ENCODE results near the gene SLAMF6.

SLAMF6 gene

DNA sequence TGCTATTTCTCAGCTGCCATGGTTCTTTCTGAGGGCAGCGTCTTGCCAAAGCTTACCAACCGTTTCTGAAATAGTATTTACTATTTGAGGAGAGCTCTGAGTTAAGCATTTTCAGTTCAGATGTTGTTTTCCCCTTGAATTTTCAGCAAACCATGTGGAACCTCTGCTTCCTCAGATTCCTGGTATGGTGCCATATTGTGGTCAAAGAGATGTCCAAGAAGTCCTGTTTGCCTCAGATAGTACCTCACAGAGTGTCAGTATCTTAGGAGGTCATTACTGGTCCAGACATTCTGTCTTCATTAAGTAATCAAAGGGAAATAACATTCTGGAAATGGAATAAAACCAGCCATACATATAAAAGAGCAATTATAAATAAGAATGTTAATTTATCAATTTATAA is 86.1 kb downstream of the SLAMF6 start:
- peaks cover 7% of the 10 kb centered on the region; the same call in 1 of the 2 replicates for H3K9me3 ChIP-seq (ENCODE audit: control insufficient read depth, insufficient read depth, low read length)
- no peaks in the 10 kb centered on the region for H3K79me2 ChIP-seq (ENCODE audit: control insufficient read depth, low read length)
- peaks cover 50% of the 10 kb centered on the region for H3K4me1 ChIP-seq (ENCODE audit: control insufficient read depth, low read length)
- H3F3A ChIP-seq (ENCODE audit: control insufficient read depth, insufficient read depth), result peaks cover 9% of the 10 kb centered on the region; the same call in 1 of the 2 replicates
- no peaks in the 10 kb centered on the region for H4K20me1 ChIP-seq (ENCODE audit: control insufficient read depth, insufficient read depth, low read depth, low read length)
- no peak overlapping the region for H3K27ac ChIP-seq (ENCODE audit: low read depth, low read length)
- no peak for TF ChIP-seq EZH2phosphoT487 (IDR thresholded peaks at IDR 0.05; ENCODE audit: borderline replicate concordance, low read length)
- TF ChIP-seq, protein P1, sequence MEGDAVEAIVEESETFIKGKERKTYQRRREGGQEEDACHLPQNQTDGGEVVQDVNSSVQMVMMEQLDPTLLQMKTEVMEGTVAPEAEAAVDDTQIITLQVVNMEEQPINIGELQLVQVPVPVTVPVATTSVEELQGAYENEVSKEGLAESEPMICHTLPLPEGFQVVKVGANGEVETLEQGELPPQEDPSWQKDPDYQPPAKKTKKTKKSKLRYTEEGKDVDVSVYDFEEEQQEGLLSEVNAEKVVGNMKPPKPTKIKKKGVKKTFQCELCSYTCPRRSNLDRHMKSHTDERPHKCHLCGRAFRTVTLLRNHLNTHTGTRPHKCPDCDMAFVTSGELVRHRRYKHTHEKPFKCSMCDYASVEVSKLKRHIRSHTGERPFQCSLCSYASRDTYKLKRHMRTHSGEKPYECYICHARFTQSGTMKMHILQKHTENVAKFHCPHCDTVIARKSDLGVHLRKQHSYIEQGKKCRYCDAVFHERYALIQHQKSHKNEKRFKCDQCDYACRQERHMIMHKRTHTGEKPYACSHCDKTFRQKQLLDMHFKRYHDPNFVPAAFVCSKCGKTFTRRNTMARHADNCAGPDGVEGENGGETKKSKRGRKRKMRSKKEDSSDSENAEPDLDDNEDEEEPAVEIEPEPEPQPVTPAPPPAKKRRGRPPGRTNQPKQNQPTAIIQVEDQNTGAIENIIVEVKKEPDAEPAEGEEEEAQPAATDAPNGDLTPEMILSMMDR (IDR thresholded peaks at IDR 0.05; ENCODE audit: low read depth, low read length, poor library complexity, severe bottlenecking), result no peak
- H3K27me3 ChIP-seq (ENCODE audit: control insufficient read depth, low read length), result no peaks in the 10 kb centered on the region
- H3K4me3 ChIP-seq (ENCODE audit: low read length), result no peak overlapping the region
- no peaks in the 10 kb centered on the region for H3K9me2 ChIP-seq (replicated peaks; ENCODE audit: control insufficient read depth, low read length)
- no peaks in the 10 kb centered on the region; the same call in 1 of the 2 replicates for H3K36me3 ChIP-seq (ENCODE audit: control insufficient read depth, low read length)
- no peak overlapping the region for H3K4me2 ChIP-seq (ENCODE audit: low read length)
